ENCODE measurements around the gene POLR3H.

Gene POLR3H

DNA sequence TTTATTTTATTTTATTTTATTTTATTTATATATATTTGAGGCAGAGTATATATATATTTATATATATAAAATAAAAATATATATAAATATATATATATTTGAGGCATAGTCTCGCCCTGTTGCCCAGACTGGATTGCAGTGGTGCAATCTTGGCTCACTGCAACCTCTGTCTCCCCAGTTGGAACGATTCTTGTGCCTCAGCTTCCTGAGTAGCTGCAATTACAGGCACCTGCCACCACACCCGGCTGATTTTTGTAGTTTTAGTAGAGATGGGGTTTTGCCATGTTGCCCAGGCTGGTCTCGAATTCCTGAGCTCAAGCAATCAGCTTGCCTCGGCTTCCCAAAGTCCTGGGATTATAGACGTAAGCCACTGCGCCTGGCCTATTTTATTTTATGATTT, 44.0 kb downstream of the POLR3H start:
- H3K4me3 ChIP-seq (replicated peaks; ENCODE audit: low read depth, low read length): no peak overlapping the region
- no peak for TF ChIP-seq CTCF (IDR thresholded peaks at IDR 0.05; ENCODE audit: low read length, missing control alignments)
- no peak for DNase-seq (ENCODE audit: low read depth)

DNA sequence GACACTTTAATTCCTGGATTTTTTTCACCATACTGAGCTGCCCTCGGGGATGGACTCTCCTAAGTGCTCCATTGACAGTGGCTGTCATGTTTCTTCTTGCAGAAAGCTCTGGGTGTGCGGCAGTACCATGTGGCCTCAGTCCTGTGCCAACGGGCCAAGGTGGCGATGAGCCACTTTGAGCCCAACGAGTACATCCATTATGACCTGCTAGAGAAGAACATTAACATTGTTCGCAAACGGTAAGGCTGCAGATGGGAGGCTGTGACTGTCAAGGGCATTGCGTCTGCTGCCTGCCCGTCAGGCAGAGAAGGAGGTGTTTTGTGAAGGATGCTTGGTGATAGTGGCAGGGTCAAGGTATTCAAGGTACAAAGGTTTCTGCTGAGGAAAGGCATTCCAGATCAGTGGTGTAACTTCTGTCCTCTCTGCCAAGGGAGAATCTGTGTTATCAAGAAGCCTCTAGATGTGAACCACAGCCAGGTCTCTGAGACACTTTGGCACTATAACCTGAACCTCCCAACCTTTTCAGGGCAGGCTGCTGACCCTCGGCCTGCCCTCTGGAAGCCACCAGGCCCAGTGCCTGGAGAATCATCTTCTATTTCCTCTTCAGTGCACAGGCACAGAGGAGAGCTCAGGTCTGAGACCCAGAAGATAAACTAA, 44.5 kb downstream of the POLR3H start:
- no peak for DNase-seq (ENCODE audit: low read depth)
- no peak overlapping the region for H3K4me3 ChIP-seq (replicated peaks; ENCODE audit: low read depth, low read length)
- TF ChIP-seq CTCF (IDR thresholded peaks at IDR 0.05; ENCODE audit: low read length, missing control alignments): no peak

DNA sequence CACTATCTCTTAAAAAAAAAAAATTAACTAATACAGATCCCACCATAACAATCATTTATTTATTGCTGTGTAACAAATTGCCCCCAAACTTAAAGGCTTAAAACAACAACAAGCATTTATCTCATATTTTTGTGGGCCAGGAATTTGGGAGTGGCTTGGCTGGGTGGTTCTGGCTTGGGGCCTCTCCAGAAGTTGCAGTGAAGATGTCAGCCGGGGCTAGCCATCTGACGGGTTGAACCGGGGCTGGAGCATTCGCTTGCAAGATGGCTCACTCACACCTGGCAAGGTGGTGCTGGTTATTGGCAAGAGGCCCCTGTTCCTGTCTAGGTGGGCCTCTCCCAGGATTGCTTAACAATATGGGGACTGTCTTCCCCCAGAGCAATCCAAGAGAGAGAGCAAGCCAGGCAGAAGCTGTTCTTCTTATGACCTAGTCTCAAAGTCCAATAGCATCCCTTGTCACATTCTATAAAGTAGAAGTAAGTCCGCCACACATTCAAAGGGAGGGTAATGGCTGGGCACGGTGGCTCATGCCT, 45.9 kb downstream of the POLR3H start:
- H3K4me3 ChIP-seq (replicated peaks; ENCODE audit: low read depth, low read length): no peak overlapping the region
- TF ChIP-seq CTCF (IDR thresholded peaks at IDR 0.05; ENCODE audit: low read length, missing control alignments): no peak
- no peak for DNase-seq (ENCODE audit: low read depth)

GRCh38 chr22:41491374-41492100, 52.7 kb downstream of the POLR3H start:
- DNase-seq (ENCODE audit: low read depth): no peak
- TF ChIP-seq CTCF (IDR thresholded peaks at IDR 0.05; ENCODE audit: low read length, missing control alignments): no peak

GRCh38 chr22:41488596-41489385, 55.5 kb downstream of the POLR3H start:
- DNase-seq (ENCODE audit: low read depth): no peak

More at GRCh38 chr22:41491374-41492100, 52.7 kb downstream of the POLR3H start:
- H3K4me3 ChIP-seq (replicated peaks; ENCODE audit: low read depth, low read length): no peak overlapping the region

DNA sequence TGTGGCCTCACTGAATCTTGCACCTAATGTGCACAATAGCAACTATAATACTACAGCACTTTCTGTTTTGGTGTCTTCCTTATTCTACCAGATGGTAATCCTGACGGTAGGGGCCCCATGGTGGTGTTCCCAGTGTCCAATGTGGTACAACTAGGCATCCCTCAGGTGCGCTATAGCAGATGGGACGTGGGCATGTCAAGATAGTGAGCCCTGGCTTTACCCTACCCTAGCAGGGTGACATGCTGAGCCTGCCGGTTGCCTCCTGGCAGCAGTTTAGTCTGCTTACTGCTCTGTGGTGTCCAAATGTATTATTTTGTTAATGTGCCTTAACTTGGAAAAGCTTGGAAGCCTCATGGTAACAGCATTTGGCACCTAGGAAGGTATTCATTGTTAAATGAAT, 56.2 kb downstream of the POLR3H start:
- DNase-seq (ENCODE audit: low read depth): no peak
- no peak for TF ChIP-seq CTCF (IDR thresholded peaks at IDR 0.05; ENCODE audit: low read length, missing control alignments)

More at GRCh38 chr22:41488596-41489385, 55.5 kb downstream of the POLR3H start:
- H3K4me3 ChIP-seq (replicated peaks; ENCODE audit: low read depth, low read length): no peak overlapping the region
- TF ChIP-seq CTCF (IDR thresholded peaks at IDR 0.05; ENCODE audit: low read length, missing control alignments): no peak

More for the DNA sequence above, 56.2 kb downstream of the POLR3H start:
- no peak overlapping the region for H3K4me3 ChIP-seq (replicated peaks; ENCODE audit: low read depth, low read length)

All from fibroblast of pulmonary artery (primary cell).